Posterior vena cava (tissue), 2 donors: ENCODE results near the gene UBE2D1. TPM values are rescaled to one million over a fixed set of nuclear protein-coding genes. Genes with fewer than 3 reads are reported as not detected.

Experiments used
- DNase-seq: peaks from one replicate; pipeline ENCODE4 v3.0.0-alpha.2; 2020; ENCODE audit warnings: low spot score
- intact Hi-C, 2 donors: fragments of 100-400 bp; cut with DNase I; formaldehyde crosslinking; loops; one replicate each; pipeline versions ENCODE4 v1.14.1 to v1.14.2; 2022 to 2023
- total RNA-seq, 2 donors: library from RNA; stranded (reverse); fragmentation: NEBNext Ultra II Directional; extraction: Animal tissue kit (Norgen Biotek cat#: 25700); gene quantifications; one replicate each; pipeline ENCODE4 v1.2.1, GENCODE V29; 2021
- donor health status: DM: yes; HTN: yes; CAD: no.
- donor health status: DM: yes; HTN: yes; CAD: no.

Gene UBE2D1
- total RNA-seq, 2 donors from 2014 or later, result 13.0 to 21.3 TPM

DNA sequence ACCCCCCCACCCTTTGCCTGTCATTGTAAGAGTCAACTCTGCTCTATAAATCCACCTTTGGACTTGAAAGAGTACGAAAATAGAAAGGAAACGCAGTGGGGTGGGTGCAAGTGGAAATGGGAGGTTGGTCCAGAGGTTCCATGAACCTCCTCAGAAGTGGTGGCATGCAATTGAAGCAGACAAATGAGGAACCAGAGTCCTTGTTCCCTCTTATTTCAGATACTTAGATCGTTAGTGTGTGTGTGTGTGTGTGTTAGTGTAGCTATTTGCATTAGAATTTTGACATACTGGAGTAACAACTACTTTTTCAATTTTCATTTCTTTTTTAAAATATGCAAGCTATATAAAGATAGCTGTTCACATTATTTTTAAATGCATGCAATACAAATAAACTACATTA is 32.3 kb downstream of the UBE2D1 start:
- intact Hi-C loops, result no loop called here
- DNase-seq, result no peak

DNA sequence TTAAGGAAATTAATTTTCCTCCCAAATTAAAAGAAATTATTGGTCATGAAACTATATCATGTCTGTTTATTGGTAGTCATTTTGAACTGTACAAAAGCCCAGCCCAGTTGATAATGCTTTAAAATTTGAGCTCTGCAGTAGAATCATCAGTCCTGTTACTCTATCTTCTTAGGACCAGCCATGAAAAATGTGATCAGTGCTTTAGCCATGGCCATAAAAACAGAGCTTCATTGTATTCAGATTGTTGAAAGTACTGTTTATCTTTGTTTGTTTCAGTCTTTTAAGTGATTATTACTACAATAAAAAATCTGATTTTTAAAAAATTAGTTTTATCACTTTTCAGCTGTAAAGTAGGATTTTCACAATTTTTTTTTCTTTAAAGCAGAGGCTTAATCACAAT is 36.7 kb downstream of the UBE2D1 start:
- intact Hi-C loops, result no loop called here
- DNase-seq, result no peak

DNA sequence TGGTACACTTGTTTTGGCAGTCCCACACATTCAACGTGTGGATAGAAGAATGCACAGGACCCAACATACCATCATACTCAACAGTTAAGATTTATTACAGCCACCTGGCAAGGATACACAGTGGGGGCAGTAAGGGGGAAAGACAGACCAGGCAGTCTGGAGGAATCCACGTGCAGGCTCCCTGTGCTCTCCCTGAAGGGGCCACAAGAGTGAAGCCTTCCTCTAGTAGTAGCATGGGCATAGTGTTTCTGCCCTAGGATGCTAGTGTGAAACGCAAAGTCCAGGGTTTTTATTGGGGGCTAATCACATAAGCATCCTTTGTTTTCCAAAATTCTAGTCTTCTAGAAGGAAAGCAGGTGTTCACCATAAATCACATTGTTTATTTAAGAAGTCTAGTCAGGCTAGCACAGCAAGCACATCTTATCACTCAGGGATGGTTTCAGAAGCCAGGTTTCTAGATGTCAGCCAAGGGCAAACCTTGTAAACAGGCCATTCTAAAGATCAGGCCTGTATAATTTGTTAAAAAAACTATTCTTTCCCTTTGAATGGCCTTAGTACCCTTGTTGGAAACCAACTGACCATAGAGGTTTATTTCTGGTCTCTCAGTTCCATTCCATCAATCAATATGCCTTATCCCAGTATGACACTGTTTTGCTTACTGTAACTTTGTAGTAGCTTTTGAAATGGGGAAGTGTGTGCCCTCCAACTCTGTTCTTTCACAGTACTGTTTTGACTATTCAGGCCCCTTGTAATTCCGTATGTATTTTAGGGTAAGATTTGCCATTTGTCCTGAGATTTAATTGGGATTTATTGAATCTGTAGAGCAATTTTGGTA is 38.0 kb downstream of the UBE2D1 start:
- DNase-seq, result no peak
- intact Hi-C loops, result no loop called here

DNA sequence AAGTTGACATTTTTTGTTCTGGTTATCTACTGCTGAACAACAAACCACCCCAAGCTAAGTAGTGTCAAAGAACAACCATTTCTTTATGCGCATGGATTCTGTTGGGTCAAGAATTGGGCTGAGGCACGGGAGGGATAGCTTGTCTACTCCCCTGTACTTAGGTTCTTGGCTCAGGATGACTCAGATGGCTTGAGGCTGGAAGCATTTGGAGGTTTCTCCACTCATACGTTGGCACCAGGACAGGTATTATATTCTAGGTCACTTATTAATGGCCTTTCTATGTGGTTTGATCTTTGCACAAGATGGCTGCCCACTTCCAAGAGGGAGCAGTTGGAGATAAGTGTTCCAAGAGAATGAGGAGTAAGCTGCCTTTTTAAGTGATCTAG is 38.6 kb downstream of the UBE2D1 start:
- no peak for DNase-seq
- intact Hi-C loops, result no loop called here

DNA sequence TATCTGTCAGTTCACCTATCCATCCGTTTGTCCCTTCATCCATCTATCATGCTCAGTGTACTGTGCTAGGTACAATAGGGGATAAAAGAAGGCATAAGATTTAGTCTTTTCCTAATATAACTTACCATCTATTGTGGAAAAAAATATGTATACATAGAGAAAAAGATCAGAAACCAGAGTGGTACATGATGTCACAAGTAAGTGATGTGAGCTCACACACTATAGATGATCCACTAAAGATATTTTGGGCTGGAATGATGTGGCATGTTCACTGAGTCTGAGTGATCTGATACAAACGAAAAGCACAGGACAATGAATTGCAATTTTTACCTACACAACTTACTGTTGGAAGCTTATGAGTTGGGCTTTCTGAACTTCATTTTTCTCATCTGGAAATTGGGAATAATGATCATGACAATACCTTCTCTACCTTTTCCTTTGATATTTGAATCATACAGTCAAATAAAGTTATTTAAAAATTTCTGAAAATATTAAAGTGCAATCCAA is 47.7 kb downstream of the UBE2D1 start:
- no peak for DNase-seq
- intact Hi-C loops, result no loop called here

DNA sequence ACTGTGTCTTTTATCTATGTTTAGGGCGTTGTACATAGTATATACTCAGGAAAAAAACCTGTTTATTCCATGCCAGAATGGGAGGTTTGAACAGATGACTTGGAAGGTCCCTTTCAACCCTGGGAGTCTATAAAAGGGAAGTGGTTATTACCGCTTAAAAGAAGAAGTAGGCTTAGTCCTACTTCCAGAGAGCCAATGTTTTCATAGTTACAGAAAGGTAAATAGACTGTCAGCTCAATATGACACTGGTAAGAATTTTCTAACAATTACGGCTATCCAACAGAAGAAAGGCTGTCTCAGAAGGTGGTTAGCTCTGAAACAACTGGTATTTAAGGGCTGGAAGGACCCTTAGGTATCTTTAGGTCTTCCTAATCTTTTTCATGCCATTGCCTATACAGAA is 49.3 kb downstream of the UBE2D1 start:
- intact Hi-C loops, result no loop called here
- no peak for DNase-seq

DNA sequence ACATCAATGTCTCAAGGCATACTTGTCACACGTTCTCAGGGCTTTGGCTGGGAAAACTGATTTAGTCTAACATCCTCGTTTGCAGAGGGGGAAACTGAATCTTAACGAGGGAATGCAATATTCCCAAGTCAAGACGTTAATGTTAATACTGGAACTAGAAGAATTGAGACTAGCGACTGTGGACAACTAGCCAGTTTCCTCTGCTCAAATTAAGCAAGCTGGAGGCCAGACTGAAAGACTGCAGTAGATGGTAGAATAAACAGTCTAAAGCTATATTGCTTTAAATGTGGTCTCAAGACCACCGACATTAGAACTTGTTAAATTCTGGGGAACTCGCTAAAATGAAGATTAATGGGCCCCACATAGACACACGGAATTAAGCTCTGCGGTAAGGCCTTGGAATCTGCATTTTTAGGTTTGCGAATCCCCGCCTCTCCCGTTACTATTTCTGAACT is 49.8 kb downstream of the UBE2D1 start:
- DNase-seq, result no peak
- intact Hi-C loops, result no loop called here

DNA sequence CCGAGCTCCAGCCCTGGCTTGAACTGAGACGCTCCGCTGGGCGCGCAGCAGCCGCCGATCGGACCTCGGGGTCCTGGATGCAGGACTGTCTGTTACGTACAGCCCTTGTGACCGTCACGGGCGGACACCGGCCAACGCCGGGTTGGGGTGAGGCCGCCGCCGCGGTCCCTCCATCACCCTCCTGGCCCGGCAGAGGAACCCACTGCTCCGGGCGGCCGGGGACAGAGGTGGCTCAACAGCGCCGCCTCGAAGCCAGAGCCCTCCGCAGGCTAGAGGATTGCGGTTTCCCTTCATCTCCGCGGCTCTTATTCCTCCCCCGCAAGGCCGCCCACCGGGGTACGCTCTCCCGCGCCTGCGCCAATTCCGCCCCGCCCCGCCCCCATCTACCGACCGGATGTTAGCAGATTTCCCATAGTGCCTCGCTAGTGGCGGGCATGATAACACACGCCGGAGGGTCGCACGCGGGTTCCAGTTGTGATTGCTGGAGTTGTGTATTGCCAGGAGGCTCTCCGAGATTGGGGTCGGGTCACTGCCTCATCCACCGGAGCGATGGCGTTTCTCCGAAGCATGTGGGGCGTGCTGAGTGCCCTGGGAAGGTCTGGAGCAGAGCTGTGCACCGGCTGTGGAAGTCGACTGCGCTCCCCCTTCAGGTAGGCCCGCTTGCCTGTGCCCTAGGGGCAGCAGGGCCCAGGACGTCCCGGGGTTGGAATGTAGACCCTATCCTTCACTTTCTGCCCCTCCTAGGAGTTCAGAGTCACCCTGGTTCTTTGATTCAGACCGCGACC is 50.4 kb downstream of the UBE2D1 start, which contains the start of gene TFAM:
TFAM (plus strand) TSS at position 412 of the 785 bp plus-strand sequence; CDS start at position 550, 138 bp downstream.
- DNase-seq, result peak; percentile 99
- intact Hi-C loops, result no loop called here

DNA sequence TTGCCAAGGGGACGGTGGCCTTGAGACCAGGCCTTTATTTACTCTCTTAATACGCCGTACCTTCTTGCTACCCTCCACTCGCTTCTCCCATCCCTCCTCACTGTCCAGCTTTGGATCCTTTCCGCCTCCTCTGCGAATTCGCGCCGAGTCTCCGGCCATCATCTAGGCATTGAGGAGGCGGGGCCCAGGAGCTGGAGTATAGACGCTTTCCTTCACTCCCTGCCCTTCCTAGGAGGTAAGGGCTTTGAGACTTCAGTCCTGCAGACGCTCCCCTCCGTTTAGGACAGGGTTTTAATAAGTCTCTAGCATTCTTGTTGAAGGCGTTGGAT is 50.9 kb downstream of the UBE2D1 start:
- intact Hi-C loops, result no loop called here
- DNase-seq, result no peak

DNA sequence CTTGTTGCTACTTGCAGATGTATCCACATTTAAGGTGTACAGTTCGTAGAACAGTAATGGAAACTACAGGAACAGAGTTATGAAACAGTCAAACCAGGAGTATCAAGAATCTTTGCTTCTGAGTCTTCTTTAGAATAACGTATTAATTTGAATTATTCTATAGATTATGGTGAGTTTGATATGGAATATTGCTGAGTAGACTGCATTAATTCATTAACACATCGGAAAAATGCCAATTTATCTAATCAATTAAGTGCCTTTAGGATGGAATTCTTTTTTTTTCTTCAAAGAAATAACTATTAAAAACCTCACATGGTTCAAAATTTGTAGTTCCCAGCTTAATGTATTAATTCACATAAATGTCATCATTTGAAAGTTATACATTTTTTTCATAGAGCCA is 54.2 kb downstream of the UBE2D1 start:
- DNase-seq, result no peak
- intact Hi-C loops, result no loop called here

DNA sequence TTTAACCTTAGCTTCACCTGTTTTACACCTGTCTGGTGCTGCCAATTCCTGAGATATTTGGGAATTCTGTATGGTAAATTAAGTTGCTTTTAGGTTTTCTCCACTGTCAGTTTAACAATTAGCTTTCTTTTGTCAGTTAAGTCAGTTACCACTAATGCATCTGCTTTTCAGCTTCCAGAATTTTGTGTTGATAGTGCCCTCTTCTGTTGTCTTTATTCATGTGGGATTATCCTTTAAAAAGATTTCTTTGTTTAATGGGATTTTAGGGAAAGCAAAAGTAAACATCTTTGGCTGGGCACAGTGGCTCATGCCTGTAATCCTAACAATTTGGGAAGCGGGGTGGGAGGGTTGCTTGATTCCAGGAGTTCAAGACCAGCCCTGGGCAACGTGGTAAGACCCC is 58.5 kb downstream of the UBE2D1 start:
- no peak for DNase-seq
- intact Hi-C loops, result no loop called here

DNA sequence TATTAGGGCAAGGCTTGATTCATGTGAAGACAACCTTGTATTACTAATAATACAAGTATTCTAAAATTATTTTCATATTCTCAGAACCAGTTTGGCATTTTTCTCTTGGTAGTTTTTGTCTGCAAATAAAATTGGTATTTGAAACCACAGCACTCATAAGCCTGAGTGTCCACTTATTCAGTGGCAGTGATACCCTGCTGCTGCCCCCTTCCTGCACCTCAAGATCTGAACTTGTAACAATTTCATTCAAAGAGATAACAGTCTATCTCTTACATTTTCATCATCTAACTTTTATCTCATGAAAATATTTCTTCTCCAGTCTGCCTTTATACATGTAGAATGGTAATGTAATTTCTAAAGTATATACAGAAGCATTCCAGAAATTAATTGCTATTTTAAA is 59.7 kb downstream of the UBE2D1 start:
- intact Hi-C loops, result no loop called here
- no peak for DNase-seq

DNA sequence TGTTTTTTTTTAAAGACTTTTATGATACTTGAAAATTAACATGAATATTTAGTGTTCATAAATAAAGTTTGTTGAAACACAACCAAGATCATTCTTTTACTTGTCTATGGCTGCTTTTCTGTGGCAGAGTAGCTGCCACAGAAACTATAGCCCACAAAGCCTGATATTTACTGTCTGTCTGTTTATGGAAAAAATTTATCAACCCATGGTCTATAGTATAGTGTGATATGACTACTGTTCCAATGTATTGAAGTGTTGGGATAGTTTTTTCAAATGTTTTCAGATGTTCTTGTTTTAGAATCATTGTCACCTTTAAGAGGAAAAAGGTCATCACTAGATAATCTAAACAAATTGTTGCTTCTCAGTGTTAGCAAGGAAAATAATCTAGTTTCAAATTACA is 61.3 kb downstream of the UBE2D1 start:
- intact Hi-C loops, result no loop called here
- DNase-seq, result no peak

DNA sequence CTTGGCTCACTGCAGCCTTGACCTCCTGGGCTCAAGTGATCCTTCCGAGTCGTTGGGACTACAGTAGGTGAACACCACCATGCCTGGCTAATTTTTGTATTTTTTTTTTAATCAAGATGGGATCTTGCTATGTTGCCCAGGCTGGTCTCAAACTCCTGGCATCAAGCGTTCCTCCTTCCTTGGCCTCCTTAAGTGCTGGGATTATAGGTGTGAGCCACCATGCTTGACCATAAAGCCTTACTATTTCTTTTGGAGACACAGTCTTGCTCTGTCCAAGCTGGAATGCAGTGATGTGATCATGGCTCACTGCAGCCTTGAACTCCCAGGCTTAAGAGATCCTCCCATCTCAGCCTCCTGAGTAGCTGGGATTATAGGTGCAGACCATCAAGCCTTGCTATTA is 63.0 kb downstream of the UBE2D1 start:
- intact Hi-C loops, result no loop called here
- no peak for DNase-seq

DNA sequence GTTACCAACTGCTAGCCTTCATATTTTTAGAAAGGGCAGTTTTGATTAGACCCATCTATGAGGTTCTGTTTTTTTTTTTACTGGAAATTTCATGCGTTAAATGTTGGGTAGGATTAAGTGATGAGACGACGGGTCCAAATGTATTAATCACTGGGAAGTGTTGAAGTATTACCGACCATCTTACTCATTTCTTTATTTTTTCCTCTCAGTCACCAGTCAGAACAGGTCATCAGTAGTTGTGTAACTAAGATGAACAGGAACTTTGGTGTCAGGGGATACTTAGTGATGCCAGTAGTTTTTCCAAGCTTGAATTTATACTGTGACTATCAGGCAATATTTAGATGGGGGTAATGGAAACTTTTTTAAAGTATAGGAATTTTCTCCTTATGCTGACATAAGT is 64.6 kb downstream of the UBE2D1 start:
- intact Hi-C loops, result no loop called here
- no peak for DNase-seq

DNA sequence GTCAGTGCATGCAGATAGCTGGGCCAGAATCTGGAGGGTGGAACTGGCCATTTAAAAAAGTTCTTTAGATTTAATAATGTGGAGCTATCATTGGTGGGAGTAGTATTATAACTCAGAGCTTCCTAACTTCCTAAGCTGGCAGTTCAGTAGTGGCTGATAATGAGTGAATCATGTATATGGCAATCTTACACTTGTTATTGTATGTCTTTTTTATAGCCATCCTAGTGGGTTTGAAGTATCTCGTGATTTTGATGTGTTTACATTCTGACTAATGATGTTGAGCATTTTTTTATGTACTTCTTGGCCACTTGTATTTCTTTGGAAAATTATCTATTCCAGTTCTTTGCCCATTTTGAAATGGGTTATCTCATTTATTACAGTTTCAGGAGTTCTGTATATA is 65.8 kb downstream of the UBE2D1 start:
- intact Hi-C loops, result no loop called here
- no peak for DNase-seq

DNA sequence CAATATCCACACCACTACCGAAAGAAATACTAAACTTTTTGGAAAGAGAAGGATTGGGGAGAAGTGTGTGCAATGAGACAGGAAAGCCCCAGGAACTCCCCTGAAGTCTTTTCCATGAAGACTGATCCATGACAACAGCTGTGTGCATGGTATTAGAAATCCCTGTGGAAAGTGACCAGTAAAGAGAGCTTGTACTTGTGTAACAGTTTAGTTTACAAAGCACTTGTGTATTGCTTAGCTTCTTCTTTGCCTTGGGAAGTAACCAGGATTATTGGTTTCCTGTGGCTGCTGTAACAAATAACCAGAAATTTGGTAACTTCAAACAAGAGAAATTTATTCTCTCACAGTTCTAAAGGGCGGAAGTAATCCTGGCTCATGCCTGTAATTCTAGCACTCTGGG is 69.2 kb downstream of the UBE2D1 start:
- intact Hi-C loops, result no loop called here
- no peak for DNase-seq

DNA sequence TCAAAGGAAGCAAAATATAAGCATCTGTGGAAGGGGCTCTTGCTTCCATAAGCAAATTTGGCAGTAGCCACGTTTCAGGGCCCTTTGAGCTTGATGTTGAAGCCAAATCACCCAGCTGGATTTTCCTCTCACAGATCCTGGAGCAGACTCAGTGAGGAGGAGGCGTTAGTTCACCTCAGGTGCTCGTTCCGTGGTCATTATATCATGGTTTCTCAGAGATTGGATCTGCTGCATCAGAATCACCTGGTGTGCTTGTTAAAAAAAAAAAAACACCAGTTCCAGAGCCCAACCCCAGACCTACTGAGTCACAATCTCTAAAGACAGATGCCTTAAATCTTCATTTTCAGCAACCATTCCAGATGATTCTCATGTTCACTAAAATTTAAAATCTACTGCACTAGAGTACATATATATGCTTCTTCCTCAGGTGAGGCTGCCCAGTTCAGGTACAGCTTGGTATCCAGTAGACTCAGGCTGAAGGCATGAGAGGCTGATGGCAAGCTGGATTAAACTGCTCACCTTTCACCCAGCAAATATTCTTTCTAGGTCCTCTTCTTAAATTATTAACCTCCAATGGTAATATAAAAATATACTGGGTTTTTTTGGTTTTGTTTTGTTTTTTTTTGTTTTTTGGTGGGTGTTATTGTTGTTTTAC is 75.3 kb downstream of the UBE2D1 start:
- intact Hi-C loops, result no loop called here
- no peak for DNase-seq

DNA sequence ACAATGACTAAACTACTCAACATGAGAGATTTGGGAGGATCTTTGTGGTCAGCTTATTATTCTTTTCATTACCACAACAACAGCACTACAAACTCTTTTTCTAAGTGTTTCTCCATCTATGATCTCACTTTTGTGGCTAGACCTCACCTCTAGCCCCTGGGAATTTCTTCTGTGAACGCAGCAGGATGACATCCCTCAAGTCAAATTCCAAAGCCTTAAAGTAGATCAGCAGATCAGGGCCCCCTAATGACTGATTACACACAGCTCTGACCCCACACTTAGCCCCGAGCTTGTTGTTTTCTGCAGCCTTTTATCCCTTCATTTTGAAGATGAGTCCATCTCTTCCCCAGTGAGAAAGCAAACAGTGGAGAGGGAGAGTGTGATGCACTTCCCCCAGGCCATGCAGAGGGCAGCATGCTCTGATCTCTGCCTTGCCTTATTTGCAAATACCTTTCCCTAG is 77.7 kb downstream of the UBE2D1 start:
- intact Hi-C loops, result no loop called here
- no peak for DNase-seq
